CD4-positive, alpha-beta T cell (primary cell): ENCODE data around the gene ONECUT1. TPM values are rescaled to one million over a fixed set of nuclear protein-coding genes. Genes with fewer than 3 reads are reported as not detected.
A peak's percentile ranks its signal among the peaks of the same experiment; 100 is the strongest.

Experiments
- ATAC-seq: fragments of 200-7000 bp; cut with Tn5 transposase; one replicate; pipeline ENCODE4 v1.10.0; 2022; ENCODE audit warnings: mild to moderate bottlenecking; ENCODE audit not compliant: poor library complexity
- CTCF ChIA-PET: fragments of 350-600 bp; sonication (Branson Sonifier 250); formaldehyde crosslinking; loops from one replicate; lab custom pipeline; 2021; ENCODE audit warnings: antibody characterized with exemption, inconsistent platforms; lab: Charles Lee
- POLR2A ChIA-PET: fragments of 350-600 bp; sonication (Branson Sonifier 250); formaldehyde crosslinking; loops from one replicate; lab custom pipeline; 2021; ENCODE audit warnings: antibody characterized with exemption, inconsistent platforms; lab: Charles Lee
- DNase-seq, 14 experiments: peaks; one replicate each; pipeline ENCODE4 v3.0.0-alpha.2; 2013 to 2020; ENCODE audit warnings: mixed read lengths in 2 of 14
- H3K27ac ChIP-seq, 2 donors: one replicate each; pipeline versions ENCODE4 v1.5.1 to v1.7.0; 2013; ENCODE audit warnings: low read length in 2 of 2, low read depth in 1 of 2, mild to moderate bottlenecking in 1 of 2
- H3K27me3 ChIP-seq, 2 experiments: 1 replicate in 1 of 2; 2 replicates in 1 of 2; pipeline versions ENCODE4 v1.6.1 to v1.7.0; 2013; ENCODE audit warnings: low read length in 2 of 2, control low read depth in 1 of 2, mild to moderate bottlenecking in 1 of 2, moderate library complexity in 1 of 2; ENCODE audit not compliant: insufficient read depth in 2 of 2, control insufficient read depth in 1 of 2
- H3K36me3 ChIP-seq: one replicate; pipeline ENCODE4 v1.6.1; 2013; ENCODE audit warnings: low read length, control low read depth; ENCODE audit not compliant: insufficient read depth
- H3K4me1 ChIP-seq: one replicate; pipeline ENCODE4 v1.6.1; 2013; ENCODE audit warnings: low read length, control low read depth; ENCODE audit not compliant: insufficient read depth
- H3K4me3 ChIP-seq: one replicate; pipeline ENCODE4 v1.5.1; 2013; ENCODE audit warnings: mild to moderate bottlenecking, low read length, moderate library complexity
- H3K9me3 ChIP-seq, 2 experiments: 1 replicate in 1 of 2; 2 replicates in 1 of 2; pipeline versions ENCODE4 v1.6.1 to v1.7.0; 2013; ENCODE audit warnings: low read length in 2 of 2, mild to moderate bottlenecking in 2 of 2, control low read depth in 1 of 2, moderate library complexity in 1 of 2; ENCODE audit not compliant: control insufficient read depth in 1 of 2, insufficient read depth in 1 of 2
- H3K27ac Mint-ChIP-seq: one replicate; pipeline ENCODE4 v1.8.0; 2020; ENCODE audit warnings: mixed read lengths
- H3K27me3 Mint-ChIP-seq: one replicate; pipeline ENCODE4 v1.8.0; 2021; ENCODE audit warnings: mixed read lengths
- H3K36me3 Mint-ChIP-seq: one replicate; pipeline ENCODE4 v1.8.0; 2021; ENCODE audit warnings: low read depth, mixed read lengths
- H3K4me1 Mint-ChIP-seq: one replicate; pipeline ENCODE4 v1.8.0; 2021; ENCODE audit warnings: low read depth, mixed read lengths
- H3K4me3 Mint-ChIP-seq: one replicate; pipeline ENCODE4 v1.8.0; 2020; ENCODE audit warnings: mild to moderate bottlenecking, mixed read lengths
- H3K9me3 Mint-ChIP-seq: one replicate; pipeline ENCODE4 v1.8.0; 2020; ENCODE audit warnings: mixed read lengths
- intact Hi-C, 2 experiments: fragments of 100-400 bp; cut with DNase I in 1 of 2; cut with micrococcal nuclease in 1 of 2; formaldehyde crosslinking; loops; one replicate each; pipeline versions ENCODE4 v1.15.1 to v1.9.0; 2023 to 2025; cut with DNase I, micrococcal nuclease
- total RNA-seq, 174 experiments: library from RNA in 2 of 174; stranded (reverse) in 2 of 174; gene quantifications; one replicate each; pipeline ENCODE4 v1.2.3 and lab custom pipeline; 2021 to 2026
- TF ChIP-seq, protein P1 (sequence below): fragments of 200-600 bp; IDR thresholded peaks from one replicate; pipeline ENCODE4 v1.8.0; 2022; ENCODE audit warnings: antibody characterized with exemption, mild to moderate bottlenecking

The ONECUT1 gene
- total RNA-seq, 2 experiments from 2014 or later = not detected

GRCh38 chr15:52796753-52797520 is 6.8 kb upstream of the ONECUT1 start:
- H3K27me3 Mint-ChIP-seq = peaks cover 100% of the 10 kb centered on the region
- Histone ChIP-seq H3K4me3 (no peak overlapping the region), H3K36me3 (no peaks in the 10 kb centered on the region), H3K4me1 (peaks cover 38% of the 10 kb centered on the region), H3K27me3 (peaks cover 94 to 96% of the 10 kb centered on the region in 2 experiments), H3K9me3 (peaks cover 10 to 57% of the 10 kb centered on the region in 2 experiments), H3K27ac (no peak overlapping the region)
- no peak for ATAC-seq
- TF ChIP-seq, protein P1, sequence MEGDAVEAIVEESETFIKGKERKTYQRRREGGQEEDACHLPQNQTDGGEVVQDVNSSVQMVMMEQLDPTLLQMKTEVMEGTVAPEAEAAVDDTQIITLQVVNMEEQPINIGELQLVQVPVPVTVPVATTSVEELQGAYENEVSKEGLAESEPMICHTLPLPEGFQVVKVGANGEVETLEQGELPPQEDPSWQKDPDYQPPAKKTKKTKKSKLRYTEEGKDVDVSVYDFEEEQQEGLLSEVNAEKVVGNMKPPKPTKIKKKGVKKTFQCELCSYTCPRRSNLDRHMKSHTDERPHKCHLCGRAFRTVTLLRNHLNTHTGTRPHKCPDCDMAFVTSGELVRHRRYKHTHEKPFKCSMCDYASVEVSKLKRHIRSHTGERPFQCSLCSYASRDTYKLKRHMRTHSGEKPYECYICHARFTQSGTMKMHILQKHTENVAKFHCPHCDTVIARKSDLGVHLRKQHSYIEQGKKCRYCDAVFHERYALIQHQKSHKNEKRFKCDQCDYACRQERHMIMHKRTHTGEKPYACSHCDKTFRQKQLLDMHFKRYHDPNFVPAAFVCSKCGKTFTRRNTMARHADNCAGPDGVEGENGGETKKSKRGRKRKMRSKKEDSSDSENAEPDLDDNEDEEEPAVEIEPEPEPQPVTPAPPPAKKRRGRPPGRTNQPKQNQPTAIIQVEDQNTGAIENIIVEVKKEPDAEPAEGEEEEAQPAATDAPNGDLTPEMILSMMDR = no peak
- ChIA-PET CTCF (interaction anchor here (1.5 kb wide), 1 partner anchor 12 kb away, joined by 4 read pairs; no protein-coding TSS in a partner anchor), POLR2A (no interaction called here)
- intact Hi-C loops = no loop called here
- no peaks in the 10 kb centered on the region for H3K36me3 Mint-ChIP-seq
- no peak overlapping the region for H3K27ac Mint-ChIP-seq
- peak overlapping the region; percentile 3 for H3K4me3 Mint-ChIP-seq
- H3K4me1 Mint-ChIP-seq = peaks cover 45% of the 10 kb centered on the region
- DNase-seq = no peak
- no peaks in the 10 kb centered on the region for H3K9me3 Mint-ChIP-seq

DNA sequence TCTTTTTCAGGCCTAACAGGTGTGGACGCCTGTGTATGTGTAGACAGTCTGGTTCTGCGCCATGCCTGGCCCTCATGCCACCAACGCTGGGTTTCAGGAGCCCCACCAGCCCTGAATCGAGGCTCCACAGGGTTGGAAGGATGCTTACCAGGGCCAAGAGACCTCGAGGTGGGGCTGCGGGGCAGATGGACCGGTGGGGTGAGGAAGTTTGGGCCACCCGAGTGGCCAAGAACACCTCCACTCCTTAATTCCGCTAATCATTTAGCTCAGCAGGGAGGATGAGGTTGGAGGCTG is 6.0 kb upstream of the ONECUT1 start:
- Mint-ChIP-seq H3K27me3 (peaks cover 100% of the 10 kb centered on the region), H3K36me3 (no peaks in the 10 kb centered on the region), H3K4me1 (peaks cover 45% of the 10 kb centered on the region), H3K4me3 (no peak overlapping the region), H3K9me3 (no peaks in the 10 kb centered on the region), H3K27ac (no peak overlapping the region)
- peaks cover 2 to 56% of the 10 kb centered on the region in 2 experiments for H3K9me3 ChIP-seq
- ChIA-PET CTCF (no interaction called here), POLR2A (no interaction called here)
- DNase-seq (no peak), ATAC-seq (no peak)
- no peaks in the 10 kb centered on the region for H3K36me3 ChIP-seq
- intact Hi-C loops = no loop called here
- no peak overlapping the region for H3K27ac ChIP-seq
- H3K27me3 ChIP-seq = peaks cover 94 to 96% of the 10 kb centered on the region in 2 experiments
- peaks cover 41% of the 10 kb centered on the region for H3K4me1 ChIP-seq
- H3K4me3 ChIP-seq = no peak overlapping the region
- TF ChIP-seq, protein P1 = no peak

GRCh38 chr15:52795464-52796227 is 5.5 kb upstream of the ONECUT1 start:
- H3K27me3 Mint-ChIP-seq = peaks cover 100% of the 10 kb centered on the region
- H3K27me3 ChIP-seq = peaks cover 94 to 96% of the 10 kb centered on the region in 2 experiments
- H3K27ac ChIP-seq = no peak overlapping the region
- H3K36me3 ChIP-seq = no peaks in the 10 kb centered on the region
- no peaks in the 10 kb centered on the region for H3K9me3 Mint-ChIP-seq
- H3K4me3 ChIP-seq = no peak overlapping the region
- intact Hi-C loops = no loop called here
- H3K27ac Mint-ChIP-seq = no peak overlapping the region
- DNase-seq (no peak), ATAC-seq (no peak)
- H3K4me3 Mint-ChIP-seq = no peak overlapping the region
- H3K4me1 ChIP-seq = peaks cover 44% of the 10 kb centered on the region
- peaks cover 41% of the 10 kb centered on the region for H3K4me1 Mint-ChIP-seq
- ChIA-PET POLR2A (no interaction called here), CTCF (no interaction called here)
- TF ChIP-seq, protein P1 = no peak
- H3K9me3 ChIP-seq = peaks cover 0 to 55% of the 10 kb centered on the region in 2 experiments
- H3K36me3 Mint-ChIP-seq = no peaks in the 10 kb centered on the region
